ENCODE measurements around the gene DLEC1.
A peak's percentile ranks its signal among the peaks of the same experiment; 100 is the strongest.
"Not testable (repeated sequence)": the region's sequence is repeated elsewhere in the genome, so short reads cannot be mapped to it uniquely, and the experiment has no call there.

The DLEC1 gene

DNA sequence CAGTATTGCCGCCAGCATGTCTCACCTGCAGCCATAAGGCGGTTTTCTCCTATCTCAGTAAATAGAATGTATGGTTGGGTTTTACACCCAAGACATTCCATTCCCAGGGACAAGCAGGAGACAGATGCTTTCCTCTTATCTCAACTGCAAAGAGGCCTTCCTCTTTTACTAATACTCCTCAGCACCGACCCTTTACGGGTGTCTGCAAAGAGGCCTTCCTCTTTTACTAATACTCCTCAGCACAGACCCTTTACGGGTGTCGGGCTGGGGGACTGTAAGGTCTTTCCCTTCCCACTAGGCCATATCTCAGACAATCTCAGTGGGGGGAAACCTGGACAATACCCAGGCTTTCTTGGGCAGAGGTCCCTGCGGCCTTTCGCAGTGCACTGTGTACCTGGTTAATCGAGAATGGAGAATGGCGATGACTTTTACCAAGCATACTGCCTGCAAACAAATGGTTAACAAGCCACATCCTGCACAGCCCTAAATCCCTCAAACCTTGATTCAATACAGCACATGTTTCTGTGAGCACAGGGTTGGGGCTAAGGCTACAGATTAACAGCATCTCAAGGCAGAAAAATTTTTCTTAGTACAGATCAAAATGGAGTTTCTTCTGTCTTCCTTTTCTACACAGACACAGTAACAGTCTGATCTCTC is 96.7 kb downstream of the DLEC1 start:
- H2BK12ac ChIP-seq (ENCODE audit: low read length); H2AK5ac ChIP-seq (ENCODE audit: low read depth, low read length); H3K23ac ChIP-seq (ENCODE audit: low read depth, low read length, poor library complexity); DNase-seq (ENCODE audit: low spot score); H4K8ac ChIP-seq (ENCODE audit: low read depth, low read length); H3K9ac ChIP-seq (ENCODE audit: low read depth, low read length, poor library complexity); H3K79me1 ChIP-seq (ENCODE audit: low read depth, low read length); H3K27ac ChIP-seq (replicated peaks; ENCODE audit: low read length); H2BK15ac ChIP-seq (ENCODE audit: low read length); H3K9me3 ChIP-seq (replicated peaks in 1 of 2; ENCODE audit: control insufficient read depth in 2 of 2, insufficient read depth in 1 of 2, low read depth in 1 of 2, low read length in 2 of 2); H3K4ac ChIP-seq (ENCODE audit: low read length); H3K18ac ChIP-seq (ENCODE audit: low read length); H2BK120ac ChIP-seq (ENCODE audit: low read depth, low read length); H2AFZ ChIP-seq (ENCODE audit: low read length); H2BK5ac ChIP-seq (ENCODE audit: low read length); H4K91ac ChIP-seq (ENCODE audit: low read depth, low read length, poor library complexity); H3K14ac ChIP-seq (ENCODE audit: low read length); H3K4me2 ChIP-seq (ENCODE audit: insufficient read depth, low read length, poor library complexity, severe bottlenecking): not testable (repeated sequence)
- Histone ChIP-seq H3K4me1 (ENCODE audit: control insufficient read depth in 2 of 2, insufficient read depth in 1 of 2, low read depth in 1 of 2, low read length in 2 of 2) (peaks cover 9 to 18% of the 10 kb centered on the region in 2 donors), H3K4me3 (ENCODE audit: low read length in 2 of 2) (peak overlapping the region in 1 of 2 donors; percentile 68), H3K27me3 (ENCODE audit: control insufficient read depth in 3 of 3, insufficient read depth in 3 of 3, low read depth in 1 of 3, low read length in 3 of 3) (peaks cover 0 to 19% (median 0%) of the 10 kb centered on the region in 3 experiments), H3K36me3 (replicated peaks in 1 of 2; ENCODE audit: control insufficient read depth in 2 of 2, insufficient read depth in 2 of 2, low read length in 2 of 2) (peaks cover 13 to 45% of the 10 kb centered on the region in 2 donors)
- WGBS, 2 donors (ENCODE audit: extremely low coverage in 2 of 2, insufficient read length in 2 of 2, insufficient replicate concordance in 1 of 2) = no CpG with 5 or more reads among the region's 10 CpGs

DNA sequence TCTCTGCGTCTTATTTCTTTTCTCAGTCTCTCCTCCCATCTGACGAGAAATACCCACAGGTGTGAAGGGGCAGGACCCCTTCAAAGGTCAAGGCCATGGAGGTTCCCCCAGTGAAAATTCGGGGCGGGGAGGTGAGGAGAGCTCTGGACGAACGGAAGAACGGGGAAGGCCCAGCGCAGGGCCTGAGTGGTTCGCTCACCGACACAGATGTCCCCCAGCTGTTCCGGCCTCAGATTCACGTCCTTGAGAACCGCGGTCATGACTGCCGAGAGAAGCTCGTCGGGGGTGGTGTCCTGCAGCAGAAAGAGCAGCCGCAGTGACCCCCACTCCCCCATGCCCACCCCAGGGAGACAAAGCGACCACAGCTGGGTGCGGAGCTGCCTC is 97.4 kb downstream of the DLEC1 start:
- peak overlapping the region; percentile 98 for H3K9ac ChIP-seq (ENCODE audit: low read depth, low read length, poor library complexity)
- H3K27me3 ChIP-seq (ENCODE audit: control insufficient read depth in 3 of 3, insufficient read depth in 3 of 3, low read depth in 1 of 3, low read length in 3 of 3) = peaks cover 0 to 26% (median 0%) of the 10 kb centered on the region in 3 experiments
- no peak overlapping the region for H3K4ac ChIP-seq (ENCODE audit: low read length)
- H3K4me3 ChIP-seq (ENCODE audit: low read length in 2 of 2) = peak overlapping the region; percentile 68 to 92
- H3K27ac ChIP-seq (replicated peaks; ENCODE audit: low read length) = no peak overlapping the region
- peak overlapping the region; percentile 98 for H3K23ac ChIP-seq (ENCODE audit: low read depth, low read length, poor library complexity)
- no peak overlapping the region for H3K14ac ChIP-seq (ENCODE audit: low read length)
- H3K18ac ChIP-seq (ENCODE audit: low read length) = peak overlapping the region; percentile 32
- H2BK120ac ChIP-seq (ENCODE audit: low read depth, low read length) = peak overlapping the region; percentile 24
- peaks cover 2% of the 10 kb centered on the region for H3K79me1 ChIP-seq (ENCODE audit: low read depth, low read length)
- H2BK15ac ChIP-seq (ENCODE audit: low read length) = no peak overlapping the region
- no peaks in the 10 kb centered on the region for H3K9me3 ChIP-seq (replicated peaks in 1 of 2; ENCODE audit: control insufficient read depth in 2 of 2, insufficient read depth in 1 of 2, low read depth in 1 of 2, low read length in 2 of 2)
- peak overlapping the region; percentile 95 for H2AFZ ChIP-seq (ENCODE audit: low read length)
- H2BK5ac ChIP-seq (ENCODE audit: low read length) = no peak overlapping the region
- peaks cover 12 to 39% of the 10 kb centered on the region in 2 donors for H3K36me3 ChIP-seq (replicated peaks in 1 of 2; ENCODE audit: control insufficient read depth in 2 of 2, insufficient read depth in 2 of 2, low read length in 2 of 2)
- no CpG with 5 or more reads among the region's 20 CpGs for WGBS, 2 donors (ENCODE audit: extremely low coverage in 2 of 2, insufficient read length in 2 of 2, insufficient replicate concordance in 1 of 2)
- peak overlapping the region; percentile 80 for H3K4me2 ChIP-seq (ENCODE audit: insufficient read depth, low read length, poor library complexity, severe bottlenecking)
- no peak overlapping the region for H4K8ac ChIP-seq (ENCODE audit: low read depth, low read length)
- peaks cover 9 to 18% of the 10 kb centered on the region in 2 donors for H3K4me1 ChIP-seq (ENCODE audit: control insufficient read depth in 2 of 2, insufficient read depth in 1 of 2, low read depth in 1 of 2, low read length in 2 of 2)
- H4K91ac ChIP-seq (ENCODE audit: low read depth, low read length, poor library complexity) = no peak overlapping the region
- no peak overlapping the region for H2BK12ac ChIP-seq (ENCODE audit: low read length)
- H2AK5ac ChIP-seq (ENCODE audit: low read depth, low read length) = no peak overlapping the region
- peak; percentile 27 for DNase-seq (ENCODE audit: low spot score)

DNA sequence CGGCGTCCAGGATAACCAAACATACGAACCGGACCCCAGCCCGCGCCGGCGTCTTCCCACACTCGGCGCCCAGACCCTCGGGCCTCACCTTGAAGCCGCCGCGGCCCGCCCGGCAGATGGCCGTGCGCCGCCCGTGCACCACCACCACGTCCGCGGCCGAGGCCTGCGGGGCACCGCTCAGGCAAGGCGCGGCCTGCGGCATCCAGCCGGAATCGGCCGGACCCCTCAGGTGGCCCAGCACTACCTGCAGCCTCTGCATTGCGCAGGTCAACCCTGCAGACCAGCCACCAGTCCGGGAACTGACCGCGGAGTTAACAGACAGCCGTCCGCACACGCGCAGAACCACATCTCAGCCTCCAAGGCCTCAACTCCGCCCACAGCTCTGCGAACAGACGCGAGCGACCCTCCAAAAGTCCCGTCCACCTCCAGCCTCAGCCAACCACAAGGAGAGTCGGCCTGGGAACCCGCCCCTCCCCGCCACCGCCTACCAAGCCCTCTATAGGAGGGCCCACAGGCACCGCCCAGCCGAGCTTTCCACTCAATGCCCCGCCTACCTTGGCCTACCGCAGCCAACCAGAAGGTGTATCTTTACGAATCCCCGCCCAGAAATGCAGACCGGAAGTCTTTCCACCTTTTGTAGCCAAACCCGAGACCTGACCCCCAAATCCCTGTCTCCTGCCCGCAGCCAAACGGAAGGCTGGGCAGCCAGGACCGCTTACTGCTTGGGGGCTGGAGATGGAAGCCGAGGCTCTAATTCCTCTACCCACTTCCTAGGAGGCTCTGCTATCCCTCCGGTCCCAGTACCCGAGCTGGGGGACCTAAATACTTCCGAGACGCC is 98.0 kb downstream of the DLEC1 start, which contains the start of gene ACAA1:
ACAA1 (minus strand) TSS at position 351 of the 838 bp plus-strand sequence; CDS start at position 259, 92 bp downstream.
- H3K4me3 ChIP-seq (ENCODE audit: low read length in 2 of 2) = peak within 1 kb of the TSS; percentile 68 to 92
- peak within 1 kb of the TSS; percentile 91 for H3K27ac ChIP-seq (replicated peaks; ENCODE audit: low read length)
- H3K9me3 ChIP-seq (replicated peaks in 1 of 2; ENCODE audit: control insufficient read depth in 2 of 2, insufficient read depth in 1 of 2, low read depth in 1 of 2, low read length in 2 of 2) = no peaks in the 10 kb centered on the region
- H4K8ac ChIP-seq (ENCODE audit: low read depth, low read length) = no peak within 1 kb of the TSS
- peaks cover 17 to 33% of the 10 kb centered on the region in 2 donors for H3K36me3 ChIP-seq (replicated peaks in 1 of 2; ENCODE audit: control insufficient read depth in 2 of 2, insufficient read depth in 2 of 2, low read length in 2 of 2)
- peak; percentile 99 for DNase-seq (ENCODE audit: low spot score)
- H3K79me1 ChIP-seq (ENCODE audit: low read depth, low read length) = peaks cover 2% of the 10 kb centered on the region
- peak within 1 kb of the TSS; percentile 98 for H3K18ac ChIP-seq (ENCODE audit: low read length)
- peak within 1 kb of the TSS; percentile 24 for H2BK120ac ChIP-seq (ENCODE audit: low read depth, low read length)
- peak within 1 kb of the TSS; percentile 33 for H2AK5ac ChIP-seq (ENCODE audit: low read depth, low read length)
- H3K4ac ChIP-seq (ENCODE audit: low read length) = no peak within 1 kb of the TSS
- H4K91ac ChIP-seq (ENCODE audit: low read depth, low read length, poor library complexity) = no peak within 1 kb of the TSS
- H3K4me2 ChIP-seq (ENCODE audit: insufficient read depth, low read length, poor library complexity, severe bottlenecking) = peak within 1 kb of the TSS; percentile 88
- no CpG with 5 or more reads among the region's 66 CpGs for WGBS, 2 donors (ENCODE audit: extremely low coverage in 2 of 2, insufficient read length in 2 of 2, insufficient replicate concordance in 1 of 2)
- peak within 1 kb of the TSS; percentile 48 for H3K14ac ChIP-seq (ENCODE audit: low read length)
- peak within 1 kb of the TSS; percentile 86 for H2BK15ac ChIP-seq (ENCODE audit: low read length)
- peak within 1 kb of the TSS; percentile 98 for H3K23ac ChIP-seq (ENCODE audit: low read depth, low read length, poor library complexity)
- peaks cover 0 to 32% (median 0%) of the 10 kb centered on the region in 3 experiments for H3K27me3 ChIP-seq (ENCODE audit: control insufficient read depth in 3 of 3, insufficient read depth in 3 of 3, low read depth in 1 of 3, low read length in 3 of 3)
- peak within 1 kb of the TSS; percentile 91 for H2BK5ac ChIP-seq (ENCODE audit: low read length)
- peak within 1 kb of the TSS; percentile 98 for H3K9ac ChIP-seq (ENCODE audit: low read depth, low read length, poor library complexity)
- peak within 1 kb of the TSS; percentile 95 for H2AFZ ChIP-seq (ENCODE audit: low read length)
- no peak within 1 kb of the TSS for H2BK12ac ChIP-seq (ENCODE audit: low read length)
- peaks cover 9 to 18% of the 10 kb centered on the region in 2 donors for H3K4me1 ChIP-seq (ENCODE audit: control insufficient read depth in 2 of 2, insufficient read depth in 1 of 2, low read depth in 1 of 2, low read length in 2 of 2)

All from neuronal stem cell (in vitro differentiated cells).